ENCODE data around the gene IQGAP3.

DNA sequence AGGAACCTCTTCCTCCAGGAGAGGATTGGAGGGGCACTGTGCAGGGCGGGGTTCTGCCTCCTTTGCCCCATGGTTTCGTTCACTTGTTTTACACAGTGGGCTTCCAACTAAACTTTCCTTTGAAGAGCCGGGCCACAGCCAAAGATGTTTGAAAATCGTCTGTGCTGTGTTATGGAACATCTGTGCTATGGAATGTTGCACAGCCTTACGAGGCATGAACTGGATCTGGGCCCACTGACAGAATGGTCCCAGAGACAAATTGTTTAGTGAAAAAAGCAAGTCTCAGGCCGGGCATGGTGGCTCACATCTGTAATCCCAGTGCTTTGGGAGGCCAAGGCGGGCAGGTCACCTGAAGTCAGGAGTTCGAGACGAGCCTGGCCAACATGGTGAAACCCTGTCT, 59.2 kb downstream of the IQGAP3 start:
- TF ChIP-seq TAF1 (IDR thresholded peaks at IDR 0.05; ENCODE audit: low read depth) (no peak), TEAD4 (IDR thresholded peaks at IDR 0.05) (no peak), RAD21 (IDR thresholded peaks at IDR 0.05; ENCODE audit: low read depth) (no peak), CREB1 (IDR thresholded peaks at IDR 0.05; ENCODE audit: low read depth) (no peak), EP300 (IDR thresholded peaks at IDR 0.05; ENCODE audit: borderline replicate concordance) (no peak)
- TF ChIP-seq, protein P1, sequence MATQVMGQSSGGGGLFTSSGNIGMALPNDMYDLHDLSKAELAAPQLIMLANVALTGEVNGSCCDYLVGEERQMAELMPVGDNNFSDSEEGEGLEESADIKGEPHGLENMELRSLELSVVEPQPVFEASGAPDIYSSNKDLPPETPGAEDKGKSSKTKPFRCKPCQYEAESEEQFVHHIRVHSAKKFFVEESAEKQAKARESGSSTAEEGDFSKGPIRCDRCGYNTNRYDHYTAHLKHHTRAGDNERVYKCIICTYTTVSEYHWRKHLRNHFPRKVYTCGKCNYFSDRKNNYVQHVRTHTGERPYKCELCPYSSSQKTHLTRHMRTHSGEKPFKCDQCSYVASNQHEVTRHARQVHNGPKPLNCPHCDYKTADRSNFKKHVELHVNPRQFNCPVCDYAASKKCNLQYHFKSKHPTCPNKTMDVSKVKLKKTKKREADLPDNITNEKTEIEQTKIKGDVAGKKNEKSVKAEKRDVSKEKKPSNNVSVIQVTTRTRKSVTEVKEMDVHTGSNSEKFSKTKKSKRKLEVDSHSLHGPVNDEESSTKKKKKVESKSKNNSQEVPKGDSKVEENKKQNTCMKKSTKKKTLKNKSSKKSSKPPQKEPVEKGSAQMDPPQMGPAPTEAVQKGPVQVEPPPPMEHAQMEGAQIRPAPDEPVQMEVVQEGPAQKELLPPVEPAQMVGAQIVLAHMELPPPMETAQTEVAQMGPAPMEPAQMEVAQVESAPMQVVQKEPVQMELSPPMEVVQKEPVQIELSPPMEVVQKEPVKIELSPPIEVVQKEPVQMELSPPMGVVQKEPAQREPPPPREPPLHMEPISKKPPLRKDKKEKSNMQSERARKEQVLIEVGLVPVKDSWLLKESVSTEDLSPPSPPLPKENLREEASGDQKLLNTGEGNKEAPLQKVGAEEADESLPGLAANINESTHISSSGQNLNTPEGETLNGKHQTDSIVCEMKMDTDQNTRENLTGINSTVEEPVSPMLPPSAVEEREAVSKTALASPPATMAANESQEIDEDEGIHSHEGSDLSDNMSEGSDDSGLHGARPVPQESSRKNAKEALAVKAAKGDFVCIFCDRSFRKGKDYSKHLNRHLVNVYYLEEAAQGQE (IDR thresholded peaks at IDR 0.05; ENCODE audit: low read depth): no peak
- TF ChIP-seq, protein P2, sequence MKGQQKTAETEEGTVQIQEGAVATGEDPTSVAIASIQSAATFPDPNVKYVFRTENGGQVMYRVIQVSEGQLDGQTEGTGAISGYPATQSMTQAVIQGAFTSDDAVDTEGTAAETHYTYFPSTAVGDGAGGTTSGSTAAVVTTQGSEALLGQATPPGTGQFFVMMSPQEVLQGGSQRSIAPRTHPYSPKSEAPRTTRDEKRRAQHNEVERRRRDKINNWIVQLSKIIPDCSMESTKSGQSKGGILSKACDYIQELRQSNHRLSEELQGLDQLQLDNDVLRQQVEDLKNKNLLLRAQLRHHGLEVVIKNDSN (IDR thresholded peaks at IDR 0.05): no peak

Measured in Ishikawa (cell line).